Psoas muscle (tissue), 8 donors: ENCODE results near the gene SLCO6A1. TPM values are rescaled to one million over a fixed set of nuclear protein-coding genes. Genes with fewer than 3 reads are reported as not detected.

Experiments
- ATAC-seq, 4 donors: fragments of 200-7000 bp; cut with Tn5 transposase; one replicate each; pipeline ENCODE4 v1.9.1; 2020; ENCODE audit warnings: moderate library complexity in 3 of 4, mild to moderate bottlenecking in 2 of 4
- DNase-seq, 2 donors: peaks; one replicate each; pipeline ENCODE4 v3.0.0-alpha.2; 2020
- H3K27ac ChIP-seq: fragments of 200-600 bp; one replicate; pipeline ENCODE4 v1.8.0; 2022
- H3K27me3 ChIP-seq, 3 donors: fragments of 200-600 bp in 1 of 3; one replicate each; pipeline versions ENCODE4 v1.6.1 to v1.8.0; 2013 to 2022; ENCODE audit warnings: low read length in 2 of 3, mild to moderate bottlenecking in 2 of 3, moderate library complexity in 1 of 3; ENCODE audit not compliant: insufficient read depth in 3 of 3
- H3K36me3 ChIP-seq, 2 donors: fragments of 200-600 bp in 1 of 2; one replicate each; pipeline versions ENCODE4 v1.6.1 to v1.8.0; 2013 to 2022; ENCODE audit warnings: low read depth in 1 of 2, mild to moderate bottlenecking in 1 of 2, moderate library complexity in 1 of 2; ENCODE audit not compliant: insufficient read depth in 1 of 2
- H3K4me1 ChIP-seq: fragments of 200-600 bp; one replicate; pipeline ENCODE4 v1.8.0; 2022
- H3K4me3 ChIP-seq: fragments of 200-600 bp; one replicate; pipeline ENCODE4 v1.8.0; 2022; ENCODE audit warnings: mild to moderate bottlenecking
- H3K9me3 ChIP-seq: fragments of 200-600 bp; one replicate; pipeline ENCODE4 v1.8.0; 2022
- WGBS, 3 donors: extraction: QIAGEN DNeasy Blood & Tissue Kit; methylation state at CpG; one replicate each; pipeline versions ENCODE4 v1.1.6 to v1.1.7; 2013; 5-methylcytosine and 5-hydroxymethylcytosine counted together
- intact Hi-C, 2 donors: fragments of 100-400 bp; cut with DNase I; formaldehyde crosslinking; loops; one replicate each; pipeline versions ENCODE4 v1.11.0 to v1.14.2; 2022
- polyA plus RNA-seq, 3 donors: library from polyadenylated mRNA; stranded (reverse); fragments of 200-250 nt; gene quantifications; one replicate each; pipeline ENCODE4 v1.2.3, GENCODE V29; 2013
- total RNA-seq, 4 donors: library from RNA; stranded (reverse); fragmentation: NEBNext Ultra II Directional in 2 of 4; extraction: Animal tissue kit (Norgen Biotek cat#: 25700) in 2 of 4; gene quantifications; one replicate each; pipeline versions ENCODE4 v1.2.1 to v1.2.4, GENCODE V29; 2021 to 2023
- TF ChIP-seq, protein P1 (sequence below): fragments of 200-600 bp; IDR thresholded peaks from one replicate; pipeline ENCODE4 v1.8.0; 2022; ENCODE audit warnings: antibody characterized with exemption
- donor health status: healthy with polysubstance abuse.
- donor health status: DM: no; HTN: no; CAD: no; lungs with moderate emphysema.
- donor health status: Bipolar disorder and iron deficiency.
- donor health status: healthy.
- donor health status: DM: yes; HTN: yes; CAD: no.
- donor health status: DM: no; HTN: no; CAD: no.
- donor health status: DM: no; HTN: no; CAD: no.
- donor health status: DM: yes; HTN: yes; CAD: no.

The SLCO6A1 gene
- total and polyA plus RNA-seq, 7 donors, result not detected

DNA sequence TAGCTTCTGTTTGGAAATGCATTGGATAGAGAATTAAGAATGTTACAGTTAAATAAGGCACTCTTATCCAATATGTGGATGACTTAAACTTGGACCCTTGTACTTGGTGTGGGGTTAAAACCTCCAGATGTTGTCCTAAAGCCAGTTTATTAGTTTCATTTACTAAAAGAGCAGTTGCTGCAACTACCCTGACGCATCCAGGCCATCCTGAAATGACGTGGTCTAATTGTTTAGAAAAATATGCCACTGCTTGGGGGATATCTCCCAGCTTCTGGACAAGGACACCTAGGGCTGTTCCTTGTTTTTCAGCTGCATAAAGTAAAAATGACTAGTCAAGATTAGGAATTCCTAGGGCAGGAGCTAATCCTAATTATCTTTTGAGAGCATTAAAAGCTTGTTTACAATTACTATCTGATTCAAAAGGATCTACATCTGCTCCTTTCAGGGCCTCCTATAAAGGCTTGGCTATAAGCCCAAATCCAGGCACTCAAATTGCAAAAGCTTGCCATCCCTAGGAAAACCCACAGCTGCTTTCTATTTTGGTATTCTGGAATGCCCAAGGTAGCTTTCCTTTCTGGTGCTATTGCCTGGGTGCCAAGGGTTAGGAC, 157.0 kb downstream of the SLCO6A1 start:
- ATAC-seq (peak in 1 of 4 donors; percentile 25), DNase-seq (no peak)
- Histone ChIP-seq H3K36me3 (no peaks in the 10 kb centered on the region), H3K4me1 (no peaks in the 10 kb centered on the region), H3K27me3 (no peaks in the 10 kb centered on the region), H3K9me3 (no peaks in the 10 kb centered on the region), H3K27ac (no peak overlapping the region), H3K4me3 (no peak overlapping the region)
- 43 to 45% (median 43%) methylated on average over 2 of the region's 2 CpGs for WGBS, 3 donors
- intact Hi-C loops, result no loop called here
- TF ChIP-seq, protein P1, sequence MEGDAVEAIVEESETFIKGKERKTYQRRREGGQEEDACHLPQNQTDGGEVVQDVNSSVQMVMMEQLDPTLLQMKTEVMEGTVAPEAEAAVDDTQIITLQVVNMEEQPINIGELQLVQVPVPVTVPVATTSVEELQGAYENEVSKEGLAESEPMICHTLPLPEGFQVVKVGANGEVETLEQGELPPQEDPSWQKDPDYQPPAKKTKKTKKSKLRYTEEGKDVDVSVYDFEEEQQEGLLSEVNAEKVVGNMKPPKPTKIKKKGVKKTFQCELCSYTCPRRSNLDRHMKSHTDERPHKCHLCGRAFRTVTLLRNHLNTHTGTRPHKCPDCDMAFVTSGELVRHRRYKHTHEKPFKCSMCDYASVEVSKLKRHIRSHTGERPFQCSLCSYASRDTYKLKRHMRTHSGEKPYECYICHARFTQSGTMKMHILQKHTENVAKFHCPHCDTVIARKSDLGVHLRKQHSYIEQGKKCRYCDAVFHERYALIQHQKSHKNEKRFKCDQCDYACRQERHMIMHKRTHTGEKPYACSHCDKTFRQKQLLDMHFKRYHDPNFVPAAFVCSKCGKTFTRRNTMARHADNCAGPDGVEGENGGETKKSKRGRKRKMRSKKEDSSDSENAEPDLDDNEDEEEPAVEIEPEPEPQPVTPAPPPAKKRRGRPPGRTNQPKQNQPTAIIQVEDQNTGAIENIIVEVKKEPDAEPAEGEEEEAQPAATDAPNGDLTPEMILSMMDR, result no peak

DNA sequence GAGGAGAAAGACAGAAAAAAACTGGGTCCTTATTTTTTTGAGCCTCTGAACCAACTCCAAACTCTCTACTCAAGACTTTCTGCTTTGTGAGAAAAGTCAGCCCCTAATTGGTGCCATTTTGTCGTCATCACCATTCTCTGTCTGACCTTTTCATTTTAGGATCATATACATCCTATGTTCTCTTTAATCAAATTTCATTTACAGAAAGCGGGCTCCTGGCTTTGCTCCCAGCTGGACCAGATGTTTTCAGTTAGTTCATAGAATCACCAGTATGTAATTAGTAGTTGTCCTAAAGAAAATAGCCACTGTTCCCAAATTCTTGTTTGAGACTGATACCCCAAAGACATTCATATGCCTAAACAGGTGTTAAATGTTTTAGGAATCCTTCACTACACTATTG, 174.1 kb downstream of the SLCO6A1 start:
- TF ChIP-seq, protein P1, result no peak
- intact Hi-C loops, result no loop called here
- Histone ChIP-seq H3K4me3 (no peak overlapping the region), H3K9me3 (no peaks in the 10 kb centered on the region), H3K4me1 (no peaks in the 10 kb centered on the region), H3K36me3 (no peaks in the 10 kb centered on the region), H3K27me3 (no peaks in the 10 kb centered on the region), H3K27ac (no peak overlapping the region)
- ATAC-seq (no peak), DNase-seq (no peak)
- 37 to 45% (median 38%) methylated on average over 2 of the region's 2 CpGs for WGBS, 3 donors

Other genes with a start within 250 kb of the SLCO6A1 start
- under 1 TPM in 1 of 4 donors, not detected in 3; 0.15 TPM for gene SLCO4C1, start 202.7 kb downstream of the SLCO6A1 start, total RNA-seq
- under 1 TPM in 2 of 3 donors, not detected in 1; under 0.01 to 0.03 TPM for gene SLCO4C1, start 202.7 kb downstream of the SLCO6A1 start, polyA plus RNA-seq